ENCODE data around the gene ZNF543. TPM values are rescaled to one million over a fixed set of nuclear protein-coding genes. Genes with fewer than 3 reads are reported as not detected.
A peak's percentile ranks its signal among the peaks of the same experiment; 100 is the strongest.

The ZNF543 gene
- polyA plus RNA-seq (2012; ENCODE audit: insufficient read length, low read depth), result 0.60 TPM

DNA sequence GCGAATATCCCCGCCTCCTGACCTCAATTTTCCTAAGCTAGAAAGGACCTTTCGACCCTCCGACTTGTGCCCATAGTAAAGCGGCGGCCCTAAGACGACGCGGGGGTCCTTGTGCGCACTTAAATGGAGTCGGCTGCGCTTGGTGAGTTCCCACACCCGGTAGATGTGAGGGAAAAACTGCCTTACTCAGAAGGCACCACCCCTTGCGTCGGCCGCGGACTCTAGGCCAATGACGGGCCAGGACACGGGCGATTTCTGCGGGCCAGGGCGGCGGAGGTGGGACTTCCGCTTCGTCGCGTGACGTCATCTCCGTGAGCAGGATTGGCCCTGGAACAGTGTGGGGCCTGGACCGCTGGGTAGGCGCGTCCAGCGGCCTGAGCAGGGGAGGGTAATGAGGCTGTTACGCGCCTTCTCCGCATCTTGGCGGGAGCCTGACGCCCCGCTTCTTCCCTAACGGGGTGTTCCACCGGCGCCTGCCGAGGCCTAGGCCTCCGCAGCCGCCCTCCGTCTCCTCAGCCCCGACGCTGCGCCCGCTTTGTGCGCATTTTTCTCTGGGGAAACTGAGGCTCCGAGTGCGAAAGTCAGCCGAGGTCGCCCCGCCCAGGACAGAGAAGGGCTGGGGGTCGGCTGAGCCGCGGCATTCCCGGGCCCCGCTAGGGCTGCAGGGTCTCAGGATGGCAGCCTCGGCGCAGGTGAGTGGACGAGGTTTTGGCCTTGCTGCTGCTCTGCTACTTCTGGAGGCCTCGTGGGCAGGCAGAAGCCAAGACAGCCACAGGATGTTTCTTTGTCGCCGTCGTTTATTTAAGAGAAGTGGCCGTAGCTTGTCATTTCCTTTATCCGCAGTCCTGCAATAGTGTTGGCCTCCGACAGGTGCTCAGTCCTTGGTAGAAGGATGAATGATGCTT, at the start of gene ZNF543:
Gene ZNF543 (plus strand): TSS at position 293 of the 905 bp plus-strand sequence. CDS start 382 bp downstream, at position 675.
- TF ChIP-seq FOXP2 (optimal IDR thresholded peaks at IDR 0.05; ENCODE audit: borderline replicate concordance, extremely low read depth, extremely low read length, insufficient read depth) (peak; percentile 75), POLR2AphosphoS5 (IDR thresholded peaks at IDR 0.05; ENCODE audit: low read depth, low read length) (peak; percentile 91), SIN3A (IDR thresholded peaks at IDR 0.05; ENCODE audit: borderline replicate concordance, insufficient read depth, low read length) (no peak; the same call in 1 of the 2 replicates), TAF1 (IDR thresholded peaks at IDR 0.05; ENCODE audit: borderline replicate concordance, insufficient read depth, low read length) (peak; percentile 69; the same call in 1 of the 2 replicates)
- TF ChIP-seq, protein P1, sequence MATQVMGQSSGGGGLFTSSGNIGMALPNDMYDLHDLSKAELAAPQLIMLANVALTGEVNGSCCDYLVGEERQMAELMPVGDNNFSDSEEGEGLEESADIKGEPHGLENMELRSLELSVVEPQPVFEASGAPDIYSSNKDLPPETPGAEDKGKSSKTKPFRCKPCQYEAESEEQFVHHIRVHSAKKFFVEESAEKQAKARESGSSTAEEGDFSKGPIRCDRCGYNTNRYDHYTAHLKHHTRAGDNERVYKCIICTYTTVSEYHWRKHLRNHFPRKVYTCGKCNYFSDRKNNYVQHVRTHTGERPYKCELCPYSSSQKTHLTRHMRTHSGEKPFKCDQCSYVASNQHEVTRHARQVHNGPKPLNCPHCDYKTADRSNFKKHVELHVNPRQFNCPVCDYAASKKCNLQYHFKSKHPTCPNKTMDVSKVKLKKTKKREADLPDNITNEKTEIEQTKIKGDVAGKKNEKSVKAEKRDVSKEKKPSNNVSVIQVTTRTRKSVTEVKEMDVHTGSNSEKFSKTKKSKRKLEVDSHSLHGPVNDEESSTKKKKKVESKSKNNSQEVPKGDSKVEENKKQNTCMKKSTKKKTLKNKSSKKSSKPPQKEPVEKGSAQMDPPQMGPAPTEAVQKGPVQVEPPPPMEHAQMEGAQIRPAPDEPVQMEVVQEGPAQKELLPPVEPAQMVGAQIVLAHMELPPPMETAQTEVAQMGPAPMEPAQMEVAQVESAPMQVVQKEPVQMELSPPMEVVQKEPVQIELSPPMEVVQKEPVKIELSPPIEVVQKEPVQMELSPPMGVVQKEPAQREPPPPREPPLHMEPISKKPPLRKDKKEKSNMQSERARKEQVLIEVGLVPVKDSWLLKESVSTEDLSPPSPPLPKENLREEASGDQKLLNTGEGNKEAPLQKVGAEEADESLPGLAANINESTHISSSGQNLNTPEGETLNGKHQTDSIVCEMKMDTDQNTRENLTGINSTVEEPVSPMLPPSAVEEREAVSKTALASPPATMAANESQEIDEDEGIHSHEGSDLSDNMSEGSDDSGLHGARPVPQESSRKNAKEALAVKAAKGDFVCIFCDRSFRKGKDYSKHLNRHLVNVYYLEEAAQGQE (IDR thresholded peaks at IDR 0.05; ENCODE audit: insufficient read depth in 1 of 2, low read depth in 2 of 2, low read length in 2 of 2), result no peak

DNA sequence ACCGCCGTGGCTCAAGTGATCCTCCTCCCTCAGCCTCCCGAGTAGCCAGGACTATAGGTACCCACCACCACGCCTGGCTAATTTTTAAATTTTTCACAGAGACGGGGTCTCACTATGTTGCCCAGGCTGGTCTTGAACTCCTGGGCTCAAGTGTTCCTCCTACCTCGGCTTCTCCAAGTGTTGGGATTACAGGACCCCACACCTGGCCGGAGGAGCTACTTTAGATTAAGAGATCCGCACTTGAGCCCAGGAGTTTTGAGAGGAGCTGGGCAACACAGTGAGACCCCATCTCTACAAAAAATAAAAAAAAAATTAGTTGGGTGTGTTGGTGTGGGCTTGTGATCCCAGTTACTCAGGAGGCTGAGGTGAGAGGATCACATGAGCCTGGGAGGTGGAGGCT, 49.0 kb upstream of the ZNF543 start:
- TF ChIP-seq TAF1 (IDR thresholded peaks at IDR 0.05; ENCODE audit: borderline replicate concordance, insufficient read depth, low read length), result no peak
- TF ChIP-seq POLR2AphosphoS5 (IDR thresholded peaks at IDR 0.05; ENCODE audit: low read depth, low read length), result no peak
- TF ChIP-seq FOXP2 (optimal IDR thresholded peaks at IDR 0.05; ENCODE audit: borderline replicate concordance, extremely low read depth, extremely low read length, insufficient read depth), result no peak
- TF ChIP-seq, protein P1 (IDR thresholded peaks at IDR 0.05; ENCODE audit: insufficient read depth in 1 of 2, low read depth in 2 of 2, low read length in 2 of 2), result no peak
- no peak for TF ChIP-seq SIN3A (IDR thresholded peaks at IDR 0.05; ENCODE audit: borderline replicate concordance, insufficient read depth, low read length)

DNA sequence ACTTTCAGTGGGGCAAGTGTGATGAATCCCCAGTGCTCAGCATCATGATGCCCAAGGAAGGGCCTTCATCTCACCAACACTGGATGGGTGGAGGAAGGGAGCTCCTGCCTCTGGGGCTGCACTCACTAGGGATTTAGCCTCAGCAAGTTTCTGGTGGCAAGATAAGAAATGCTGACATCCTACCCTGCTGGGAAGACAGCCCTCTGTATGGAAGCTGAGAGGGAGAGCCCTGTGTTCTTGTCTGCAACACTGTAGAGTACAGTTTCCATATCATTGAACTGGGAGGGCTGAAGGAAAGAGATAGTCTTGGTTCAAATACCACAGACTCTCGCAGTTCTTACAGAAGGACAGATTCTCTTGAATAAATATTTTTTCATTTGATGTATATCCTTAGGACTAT, 47.3 kb upstream of the ZNF543 start:
- no peak for TF ChIP-seq POLR2AphosphoS5 (IDR thresholded peaks at IDR 0.05; ENCODE audit: low read depth, low read length)
- TF ChIP-seq, protein P1 (IDR thresholded peaks at IDR 0.05; ENCODE audit: insufficient read depth in 1 of 2, low read depth in 2 of 2, low read length in 2 of 2), result no peak
- TF ChIP-seq TAF1 (IDR thresholded peaks at IDR 0.05; ENCODE audit: borderline replicate concordance, insufficient read depth, low read length), result no peak
- no peak for TF ChIP-seq FOXP2 (optimal IDR thresholded peaks at IDR 0.05; ENCODE audit: borderline replicate concordance, extremely low read depth, extremely low read length, insufficient read depth)
- no peak for TF ChIP-seq SIN3A (IDR thresholded peaks at IDR 0.05; ENCODE audit: borderline replicate concordance, insufficient read depth, low read length)

DNA sequence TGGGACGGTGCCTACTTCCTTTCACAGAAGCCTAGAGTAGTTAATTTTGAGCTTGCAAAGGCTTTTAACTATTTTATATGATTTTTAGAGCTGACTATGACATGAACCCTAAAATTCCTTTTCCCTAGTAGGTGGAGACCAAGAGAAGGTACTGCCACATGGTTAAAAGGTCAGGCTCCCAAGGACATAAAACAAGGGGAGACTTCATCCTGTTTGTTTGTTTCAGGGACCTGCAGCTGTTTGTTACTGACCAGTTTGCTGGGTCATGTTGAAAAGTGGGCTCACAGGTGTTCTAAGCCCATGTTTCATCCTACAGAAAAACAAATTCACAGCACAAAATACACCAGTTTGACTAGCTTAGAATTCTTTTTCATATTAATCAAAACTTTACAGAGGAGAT, 43.8 kb upstream of the ZNF543 start:
- TF ChIP-seq, protein P1 (IDR thresholded peaks at IDR 0.05; ENCODE audit: insufficient read depth in 1 of 2, low read depth in 2 of 2, low read length in 2 of 2), result no peak
- TF ChIP-seq SIN3A (IDR thresholded peaks at IDR 0.05; ENCODE audit: borderline replicate concordance, insufficient read depth, low read length), result no peak
- TF ChIP-seq FOXP2 (optimal IDR thresholded peaks at IDR 0.05; ENCODE audit: borderline replicate concordance, extremely low read depth, extremely low read length, insufficient read depth), result no peak
- TF ChIP-seq POLR2AphosphoS5 (IDR thresholded peaks at IDR 0.05; ENCODE audit: low read depth, low read length), result no peak
- TF ChIP-seq TAF1 (IDR thresholded peaks at IDR 0.05; ENCODE audit: borderline replicate concordance, insufficient read depth, low read length), result no peak
